KBM-7 (cell line): ENCODE data around the gene STN1.
"Not testable (repeated sequence)": the region's sequence is repeated elsewhere in the genome, so short reads cannot be mapped to it uniquely, and the experiment has no call there.

ENCODE experiments used
- DNase-seq: peaks from one replicate; pipeline ENCODE4 v3.0.0-alpha.2; 2015
- in situ Hi-C: fragments of 300-500 bp; cut with MboI; formaldehyde crosslinking; loops from 2 replicates; pipeline ENCODE4 v1.14.3; 2020; ENCODE audit warnings: low sequenced_read_pairs, low pct_unique_long_range_greater_than_20kb, mixed read lengths

The STN1 gene

GRCh38 chr10:103852856-103853255, 65.1 kb downstream of the STN1 start:
- DNase-seq = no peak
- in situ Hi-C loops = no loop called here

- in situ Hi-C loops = no loop called here
- DNase-seq = no peak
Observed at GRCh38 chr10:103852189-103852711, 65.7 kb downstream of the STN1 start.

GRCh38 chr10:103851261-103851660, 66.7 kb downstream of the STN1 start:
- DNase-seq = no peak
- in situ Hi-C loops = no loop called here

GRCh38 chr10:103850572-103850895, 67.5 kb downstream of the STN1 start:
- DNase-seq = no peak
- in situ Hi-C loops = no loop called here

- in situ Hi-C loops = no loop called here
Observed at GRCh38 chr10:103849880-103850571, 68.0 kb downstream of the STN1 start.

GRCh38 chr10:103849212-103849877, 68.6 kb downstream of the STN1 start:
- in situ Hi-C loops = no loop called here
- DNase-seq = no peak

More at GRCh38 chr10:103849880-103850571, 68.0 kb downstream of the STN1 start:
- no peak for DNase-seq

GRCh38 chr10:103847909-103848468, 70.0 kb downstream of the STN1 start:
- in situ Hi-C loops = no loop called here
- peak; percentile 43 for DNase-seq

GRCh38 chr10:103847346-103847745, 70.6 kb downstream of the STN1 start:
- in situ Hi-C loops = no loop called here
- DNase-seq = no peak

- in situ Hi-C loops = no loop called here
- peak; percentile 74 for DNase-seq
Observed at GRCh38 chr10:103845972-103846371, 72.0 kb downstream of the STN1 start.

GRCh38 chr10:103845346-103845745, 72.6 kb downstream of the STN1 start:
- in situ Hi-C loops = not testable (repeated sequence)

GRCh38 chr10:103843854-103844570, 74.0 kb downstream of the STN1 start:
- in situ Hi-C loops = no loop called here
- no peak for DNase-seq

More at GRCh38 chr10:103845346-103845745, 72.6 kb downstream of the STN1 start:
- not testable (repeated sequence) for DNase-seq

GRCh38 chr10:103843045-103843444, 74.9 kb downstream of the STN1 start:
- no peak for DNase-seq
- in situ Hi-C loops = no loop called here

GRCh38 chr10:103842605-103843004, 75.4 kb downstream of the STN1 start:
- no peak for DNase-seq
- in situ Hi-C loops = no loop called here

- in situ Hi-C loops = no loop called here
- DNase-seq = no peak
Observed at GRCh38 chr10:103841519-103841918, 76.5 kb downstream of the STN1 start.

GRCh38 chr10:103840740-103841070, 77.3 kb downstream of the STN1 start:
- in situ Hi-C loops = no loop called here
- no peak for DNase-seq

- in situ Hi-C loops = no loop called here
- no peak for DNase-seq
Observed at GRCh38 chr10:103839872-103840739, 77.9 kb downstream of the STN1 start.

GRCh38 chr10:103839519-103839871, 78.5 kb downstream of the STN1 start:
- no peak for DNase-seq
- in situ Hi-C loops = no loop called here

- in situ Hi-C loops = no loop called here
- no peak for DNase-seq
Observed at GRCh38 chr10:103838862-103839518, 79.0 kb downstream of the STN1 start.

- in situ Hi-C loops = no loop called here
- no peak for DNase-seq
Observed at GRCh38 chr10:103838070-103838395, 80.0 kb downstream of the STN1 start.
